DMS 273 (cell line): ENCODE results near the gene DOCK8.

Experiments
- DNase-seq: peaks from one replicate; lab custom pipeline; 2025; ENCODE audit not compliant: unreplicated experiment; lab: John Stamatoyannopoulos, UW

The DOCK8 gene

GRCh38 chr9:489198-490197 lies 274.8 kb downstream of the DOCK8 start:
- no peak for DNase-seq

DNA sequence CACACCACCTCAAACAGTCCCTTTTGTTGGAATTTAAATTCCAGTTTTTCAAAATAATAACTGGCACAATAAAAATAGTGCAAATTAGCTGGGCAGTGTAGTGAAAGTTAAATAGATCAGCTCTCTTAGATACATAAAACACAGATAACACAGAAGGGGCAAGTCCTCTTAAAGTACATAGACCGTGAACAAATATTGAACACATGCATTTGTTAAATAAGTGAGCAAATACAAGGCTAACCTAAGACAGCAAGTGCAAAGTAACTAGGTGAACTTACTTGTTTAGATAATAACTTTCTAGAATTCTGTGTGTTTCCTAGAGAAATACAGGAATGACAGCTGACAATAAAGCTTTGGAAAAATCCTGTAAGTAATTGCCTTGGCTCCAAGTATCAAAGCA lies 280.1 kb downstream of the DOCK8 start:
- no peak for DNase-seq

DNA sequence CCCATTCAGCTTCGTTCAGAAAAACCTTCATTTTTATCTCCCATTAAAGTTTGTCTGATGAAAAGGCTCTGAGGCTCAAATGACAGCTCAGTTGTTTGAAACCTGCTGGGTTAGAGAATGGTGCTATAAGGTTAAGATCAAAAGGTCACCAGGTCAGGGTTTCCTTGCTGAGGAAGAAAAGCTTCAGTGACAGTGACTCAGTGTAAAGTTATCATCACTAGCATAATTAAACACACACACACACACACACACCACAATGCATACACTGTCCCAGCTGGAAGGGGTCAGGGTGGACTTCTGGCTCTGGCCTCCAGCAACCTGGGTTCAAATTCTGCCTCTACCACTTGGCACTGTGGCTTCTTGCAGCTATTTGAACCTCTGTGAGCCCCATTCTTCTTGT lies 281.1 kb downstream of the DOCK8 start:
- no peak for DNase-seq

DNA sequence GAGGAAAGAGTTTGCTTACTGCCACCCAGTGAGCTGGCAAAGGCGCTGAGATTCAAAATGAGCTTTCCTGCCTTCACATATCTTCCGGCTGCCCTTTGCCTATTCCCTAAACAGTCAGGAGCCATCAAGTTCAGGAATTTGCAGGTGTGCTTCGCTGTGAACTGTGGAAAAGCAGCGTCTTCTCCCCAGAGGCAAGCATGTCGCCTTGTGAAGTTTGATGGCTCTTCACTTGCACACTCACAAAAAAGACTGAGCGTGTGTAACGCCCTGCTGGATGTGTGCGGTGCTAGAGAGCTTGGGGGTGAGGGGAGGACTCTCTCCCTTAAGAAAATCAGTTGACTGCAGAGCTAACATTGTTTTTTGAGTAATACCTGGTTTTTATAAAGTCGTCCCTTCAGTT lies 288.7 kb downstream of the DOCK8 start:
- no peak for DNase-seq

GRCh38 chr9:503881-504852 lies 289.5 kb downstream of the DOCK8 start, which contains the start of gene KANK1:
Gene KANK1, plus strand, starts transcription at chr9:504695.
- DNase-seq: peak; percentile 88

DNA sequence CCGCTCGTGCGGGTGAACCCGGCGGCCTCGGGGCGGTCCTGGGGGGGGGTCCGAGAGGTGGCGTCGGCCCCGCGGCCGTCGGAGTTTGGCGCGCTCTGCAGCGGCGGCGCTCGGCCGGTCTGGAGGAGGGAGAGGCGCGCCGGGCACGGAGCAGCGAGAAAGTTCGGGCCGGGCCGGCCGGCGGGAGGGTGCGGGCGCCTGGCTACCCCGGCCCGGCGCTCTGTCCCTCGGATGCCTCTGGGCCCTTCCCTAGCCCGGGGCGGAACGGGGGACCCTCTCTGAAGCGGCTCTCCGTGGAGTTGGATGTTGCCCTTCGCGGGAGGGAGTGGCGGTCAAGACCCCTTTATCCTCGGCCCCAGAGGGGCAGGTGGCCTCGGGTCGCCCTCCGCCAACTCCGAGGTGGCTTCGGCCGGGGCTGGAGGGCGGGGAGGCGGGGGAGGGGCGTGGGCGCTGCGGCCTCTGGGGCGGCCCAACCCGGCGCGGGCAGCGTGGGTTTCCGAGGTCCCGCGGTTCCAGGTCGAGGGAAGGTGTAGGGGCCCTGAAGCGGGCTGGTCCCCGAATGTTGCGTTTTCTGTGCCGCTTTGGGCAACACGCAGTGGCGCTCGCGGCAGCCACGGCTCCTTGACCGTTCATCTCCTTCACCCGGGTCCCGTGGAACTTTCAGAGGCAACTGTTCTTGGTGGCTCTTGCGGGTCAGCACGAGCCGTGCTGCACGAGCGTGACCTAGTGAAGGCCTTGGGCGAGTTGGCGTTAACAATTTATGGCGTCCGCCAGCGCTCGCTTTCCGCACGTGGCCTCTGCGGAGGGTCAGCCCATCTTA lies 290.5 kb downstream of the DOCK8 start:
- DNase-seq: peak; percentile 68

- no peak for DNase-seq
These were observed 291.0 kb downstream of the DOCK8 start for GRCh38 chr9:505741-506059.

GRCh38 chr9:506281-506680 lies 291.6 kb downstream of the DOCK8 start:
- DNase-seq: no peak

DNA sequence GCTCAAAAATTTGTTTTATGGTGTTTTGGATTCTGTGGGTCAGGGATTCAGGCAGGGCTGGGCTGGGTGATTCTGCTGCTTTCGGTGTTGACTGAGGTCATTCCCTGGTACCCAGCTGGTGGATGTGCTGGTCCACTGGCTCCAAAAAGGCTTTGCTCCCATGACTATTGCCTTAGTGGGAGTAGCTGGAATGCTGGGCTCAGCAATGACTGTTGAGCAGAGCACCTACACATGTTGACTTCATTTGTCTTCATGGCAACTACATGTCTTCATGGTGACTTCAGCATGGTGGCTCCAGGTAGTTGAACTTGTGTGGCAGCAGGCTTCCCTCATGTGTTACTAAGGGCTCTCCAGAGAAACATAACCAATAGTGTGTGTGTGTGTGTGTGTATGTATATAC lies 297.2 kb downstream of the DOCK8 start:
- no peak for DNase-seq

DNA sequence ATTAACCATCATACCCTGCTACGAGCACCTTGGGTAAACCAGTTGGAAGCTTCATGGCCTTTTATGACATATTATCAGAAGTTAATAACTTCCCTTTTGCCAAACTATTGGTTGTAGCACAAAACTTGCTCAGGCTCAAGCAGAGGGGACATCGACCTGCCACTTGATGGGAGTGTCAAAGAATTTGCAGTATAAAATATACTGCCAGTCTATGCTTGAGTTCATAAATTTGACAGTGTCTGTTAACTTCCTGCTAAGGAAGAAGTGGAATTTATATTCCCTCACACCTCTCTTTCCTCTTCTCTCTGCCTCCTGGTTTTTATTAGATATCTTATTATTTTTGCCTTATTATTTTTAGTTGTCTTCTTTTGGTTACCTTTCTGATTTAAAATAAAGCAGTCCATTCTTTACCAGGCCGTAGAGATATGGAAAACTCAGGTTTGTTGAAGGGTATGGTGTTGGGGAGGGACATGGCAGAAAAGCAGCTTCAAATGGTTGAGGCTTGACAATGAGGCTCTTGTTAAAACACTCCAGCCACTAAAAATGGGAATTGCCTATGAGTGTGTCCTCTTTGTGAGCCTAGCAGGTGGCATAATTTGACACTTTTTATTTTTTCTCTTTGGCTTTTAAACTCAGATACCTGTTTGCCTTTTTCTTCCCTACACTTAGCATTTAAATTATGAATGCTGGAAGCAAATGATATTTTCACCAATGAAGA lies 298.0 kb downstream of the DOCK8 start:
- DNase-seq: no peak
